ENCODE data around the gene TRAF3.
"Not testable (repeated sequence)": the region's sequence is repeated elsewhere in the genome, so short reads cannot be mapped to it uniquely, and the experiment has no call there.

The TRAF3 gene

DNA sequence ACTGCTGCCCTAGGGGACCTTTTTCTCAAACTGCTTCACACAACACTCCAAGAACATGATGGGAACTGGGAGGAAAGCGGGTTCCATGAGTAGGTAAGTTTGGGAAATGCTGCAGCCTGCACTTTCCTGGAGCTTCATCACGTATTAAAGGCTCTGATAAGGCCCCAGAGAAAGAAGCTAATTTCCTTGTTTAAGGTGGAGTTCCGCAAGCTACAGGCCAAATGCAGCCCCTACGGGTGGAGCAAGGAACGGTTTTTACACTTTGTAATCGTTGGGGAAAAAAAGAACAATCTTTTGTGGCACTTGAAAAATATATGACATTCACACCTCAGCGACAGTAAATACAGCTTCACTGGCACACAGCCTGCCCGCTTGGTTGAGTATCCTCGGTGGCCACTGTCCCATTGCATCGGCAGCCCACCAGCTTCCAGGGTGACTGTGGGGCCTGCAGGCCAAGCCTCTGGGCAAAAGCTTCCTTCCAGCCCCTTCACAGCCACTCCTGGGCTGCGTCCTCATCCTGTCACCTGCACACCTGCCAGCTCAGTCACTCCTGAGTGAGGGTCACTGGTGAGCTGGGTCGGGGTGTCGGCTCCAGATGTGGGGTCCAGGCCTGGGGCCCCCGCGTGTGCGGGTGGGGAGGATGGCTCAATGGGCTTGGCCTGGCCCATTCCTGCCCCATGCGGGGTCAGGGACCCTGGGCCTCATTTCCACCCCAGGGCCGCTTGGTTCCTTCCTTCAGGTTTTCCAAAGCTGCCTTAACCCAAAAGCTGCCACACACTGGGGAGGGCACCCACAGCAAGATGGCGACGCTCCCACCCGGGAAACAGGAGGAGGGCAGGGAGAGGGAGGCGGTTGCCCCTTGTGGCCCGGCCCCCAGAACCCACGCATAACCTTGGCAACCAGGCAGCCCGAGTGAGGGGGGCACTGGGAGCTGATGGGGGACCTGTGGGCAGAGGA lies 147.7 kb downstream of the TRAF3 start:
- no peak overlapping the region for H3K4me3 ChIP-seq (ENCODE audit: low read depth, low read length)
- TF ChIP-seq CTCF (IDR thresholded peaks at IDR 0.05; ENCODE audit: low read depth, low read length), result peak; percentile 18
- no peak for DNase-seq (ENCODE audit: low read depth, low spot score)
- in situ Hi-C loops (cut with HindIII; ENCODE audit: low sequenced_read_pairs), result no loop called here

GRCh38 chr14:102925646-102926045 lies 148.4 kb downstream of the TRAF3 start:
- no peak for DNase-seq (ENCODE audit: low read depth, low spot score)
- in situ Hi-C loops (cut with HindIII; ENCODE audit: low sequenced_read_pairs), result no loop called here
- H3K4me3 ChIP-seq (ENCODE audit: low read depth, low read length), result no peak overlapping the region
- TF ChIP-seq CTCF (IDR thresholded peaks at IDR 0.05; ENCODE audit: low read depth, low read length), result no peak

DNA sequence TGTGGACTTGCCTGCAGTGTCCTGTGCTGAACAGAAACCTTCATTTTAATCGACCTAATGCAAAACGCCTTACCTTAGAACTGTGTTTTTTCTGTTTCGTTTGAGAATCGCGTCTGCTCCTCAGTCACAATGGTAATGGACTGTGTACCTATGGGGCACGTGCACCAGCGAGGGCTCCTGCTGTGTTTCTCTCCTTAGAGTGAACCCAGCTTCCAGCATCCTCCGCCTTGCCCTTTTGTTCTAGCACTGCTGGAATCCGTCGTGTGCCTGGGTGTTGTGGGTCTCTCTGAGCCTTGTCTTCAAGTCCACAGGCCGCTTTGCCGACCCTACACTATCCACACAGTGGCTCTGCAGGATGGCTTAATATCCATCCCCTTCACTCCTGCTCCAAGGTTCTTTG lies 148.9 kb downstream of the TRAF3 start:
- in situ Hi-C loops (cut with HindIII; ENCODE audit: low sequenced_read_pairs), result no loop called here
- TF ChIP-seq CTCF (IDR thresholded peaks at IDR 0.05; ENCODE audit: low read depth, low read length), result no peak
- no peak overlapping the region for H3K4me3 ChIP-seq (ENCODE audit: low read depth, low read length)
- no peak for DNase-seq (ENCODE audit: low read depth, low spot score)

DNA sequence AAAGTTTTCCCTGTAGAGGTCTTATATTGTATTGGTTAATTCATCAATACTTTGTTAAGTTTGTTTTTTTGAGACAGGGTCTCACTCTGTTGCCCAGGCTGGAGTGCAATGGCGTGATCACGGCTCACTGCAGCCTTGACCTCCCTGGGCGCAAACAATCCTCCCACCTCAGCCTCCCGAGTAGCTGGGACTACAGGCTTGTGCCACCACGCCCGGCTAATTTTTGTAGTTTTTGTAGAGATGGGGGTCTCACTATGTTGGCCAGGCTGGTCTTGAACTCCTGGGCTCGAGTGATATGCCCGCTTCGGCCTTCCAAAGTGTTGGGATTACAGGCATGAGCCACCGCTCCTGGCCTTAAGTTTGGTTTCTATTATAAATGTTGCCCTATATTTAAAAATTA lies 149.6 kb downstream of the TRAF3 start:
- H3K4me3 ChIP-seq (ENCODE audit: low read depth, low read length); in situ Hi-C loops (cut with HindIII; ENCODE audit: low sequenced_read_pairs); DNase-seq (ENCODE audit: low read depth, low spot score): not testable (repeated sequence)

DNA sequence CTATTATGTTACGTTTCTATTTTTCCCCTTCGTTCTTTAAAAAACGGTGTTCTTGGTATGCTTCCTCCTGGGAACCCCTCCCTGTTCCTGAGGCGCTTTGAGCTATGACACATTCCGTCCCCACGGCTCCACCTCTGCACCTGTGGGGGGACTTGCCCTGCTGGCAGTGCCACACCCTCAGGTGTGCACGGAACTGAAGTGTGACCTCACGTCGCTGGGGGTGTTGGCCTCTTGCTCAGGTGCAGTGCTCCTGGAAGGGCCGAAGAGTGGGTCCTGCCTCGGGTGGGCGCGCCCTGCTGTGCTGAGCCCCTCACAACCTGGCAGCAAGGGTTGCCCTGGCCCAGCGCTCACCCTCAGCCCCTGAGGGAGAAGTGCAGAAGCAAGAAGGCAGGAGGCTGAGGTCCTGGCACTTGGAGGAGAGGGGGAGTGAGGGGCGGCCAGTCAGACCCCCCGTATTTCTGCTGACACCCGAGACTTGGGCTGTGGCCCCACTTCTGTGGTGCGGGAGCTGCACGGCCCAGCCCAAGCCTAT lies 150.2 kb downstream of the TRAF3 start:
- TF ChIP-seq CTCF (IDR thresholded peaks at IDR 0.05; ENCODE audit: low read depth, low read length), result no peak
- DNase-seq (ENCODE audit: low read depth, low spot score), result no peak
- no peak overlapping the region for H3K4me3 ChIP-seq (ENCODE audit: low read depth, low read length)
- in situ Hi-C loops (cut with HindIII; ENCODE audit: low sequenced_read_pairs), result no loop called here

DNA sequence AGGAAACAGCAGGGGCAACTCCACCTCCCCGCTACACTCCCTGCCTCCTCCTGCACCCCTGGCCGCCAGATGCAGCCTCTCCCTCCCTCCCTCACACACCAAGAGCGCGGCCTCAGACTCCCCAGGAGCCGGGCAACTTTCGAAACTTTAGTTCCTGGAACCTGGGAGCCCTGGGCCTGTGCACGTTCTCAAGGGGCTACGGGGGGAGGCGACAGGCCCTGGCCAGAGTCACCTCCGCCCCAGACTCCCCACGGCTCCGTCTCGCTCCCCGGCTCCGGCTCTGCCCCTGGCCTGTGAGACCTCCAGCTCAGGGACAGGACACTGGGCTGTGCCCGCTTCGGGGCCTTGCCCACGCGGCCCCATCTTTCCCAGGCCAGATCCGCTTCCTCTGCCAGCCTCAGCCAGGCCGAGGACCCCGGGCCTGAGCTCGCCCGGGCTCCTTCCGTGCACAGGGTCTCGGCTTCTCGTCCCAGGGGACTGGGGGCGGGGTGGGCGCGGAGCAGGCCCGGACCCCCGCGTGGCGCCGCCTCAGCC lies 150.7 kb downstream of the TRAF3 start:
- in situ Hi-C loops (cut with HindIII; ENCODE audit: low sequenced_read_pairs), result no loop called here
- TF ChIP-seq CTCF (IDR thresholded peaks at IDR 0.05; ENCODE audit: low read depth, low read length), result no peak
- no peak for DNase-seq (ENCODE audit: low read depth, low spot score)
- peak overlapping the region; percentile 24 for H3K4me3 ChIP-seq (ENCODE audit: low read depth, low read length)

All from astrocyte of the spinal cord (primary cell).